ENCODE results near the gene HMOX2.

Gene HMOX2

GRCh38 chr16:4505356-4506147, 29.4 kb downstream of the HMOX2 start:
- Histone ChIP-seq H3K9ac (ENCODE audit: low read length) (no peak overlapping the region), H3K4me3 (ENCODE audit: low read depth, low read length) (no peak overlapping the region), H3K27ac (ENCODE audit: low read depth, low read length) (no peak overlapping the region)

GRCh38 chr16:4506450-4506849, 30.3 kb downstream of the HMOX2 start:
- H3K9me3 ChIP-seq (ENCODE audit: control insufficient read depth, insufficient read depth, low read depth, low read length) = no peaks in the 10 kb centered on the region
- no peak overlapping the region for H3K9ac ChIP-seq (ENCODE audit: low read length)
- H3K36me3 ChIP-seq (ENCODE audit: control insufficient read depth, insufficient read depth, low read length) = peaks cover 41% of the 10 kb centered on the region
- H3K4me1 ChIP-seq (ENCODE audit: control insufficient read depth, insufficient read depth, low read length) = no peaks in the 10 kb centered on the region
- no peak overlapping the region for H3K27ac ChIP-seq (ENCODE audit: low read depth, low read length)
- no peaks in the 10 kb centered on the region for H3K27me3 ChIP-seq (ENCODE audit: control insufficient read depth, insufficient read depth, low read length)
- H3K4me3 ChIP-seq (ENCODE audit: low read depth, low read length) = no peak overlapping the region

More at GRCh38 chr16:4505356-4506147, 29.4 kb downstream of the HMOX2 start:
- Histone ChIP-seq H3K36me3 (ENCODE audit: control insufficient read depth, insufficient read depth, low read length) (peaks cover 33% of the 10 kb centered on the region), H3K9me3 (ENCODE audit: control insufficient read depth, insufficient read depth, low read depth, low read length) (no peaks in the 10 kb centered on the region), H3K4me1 (ENCODE audit: control insufficient read depth, insufficient read depth, low read length) (peaks cover 6% of the 10 kb centered on the region; the same call in 1 of the 2 replicates), H3K27me3 (ENCODE audit: control insufficient read depth, insufficient read depth, low read length) (no peaks in the 10 kb centered on the region)

GRCh38 chr16:4507588-4508345, 31.6 kb downstream of the HMOX2 start:
- H3K4me3 ChIP-seq (ENCODE audit: low read depth, low read length) = no peak overlapping the region
- H3K9ac ChIP-seq (ENCODE audit: low read length) = no peak overlapping the region
- H3K9me3 ChIP-seq (ENCODE audit: control insufficient read depth, insufficient read depth, low read depth, low read length) = no peaks in the 10 kb centered on the region
- no peak overlapping the region for H3K27ac ChIP-seq (ENCODE audit: low read depth, low read length)
- peaks cover 53% of the 10 kb centered on the region for H3K36me3 ChIP-seq (ENCODE audit: control insufficient read depth, insufficient read depth, low read length)
- no peaks in the 10 kb centered on the region for H3K27me3 ChIP-seq (ENCODE audit: control insufficient read depth, insufficient read depth, low read length)
- no peaks in the 10 kb centered on the region for H3K4me1 ChIP-seq (ENCODE audit: control insufficient read depth, insufficient read depth, low read length)

- Histone ChIP-seq H3K4me1 (ENCODE audit: control insufficient read depth, insufficient read depth, low read length) (no peaks in the 10 kb centered on the region), H3K36me3 (ENCODE audit: control insufficient read depth, insufficient read depth, low read length) (peaks cover 62% of the 10 kb centered on the region), H3K4me3 (ENCODE audit: low read depth, low read length) (no peak overlapping the region), H3K27me3 (ENCODE audit: control insufficient read depth, insufficient read depth, low read length) (no peaks in the 10 kb centered on the region), H3K9ac (ENCODE audit: low read length) (no peak overlapping the region), H3K27ac (ENCODE audit: low read depth, low read length) (no peak overlapping the region), H3K9me3 (ENCODE audit: control insufficient read depth, insufficient read depth, low read depth, low read length) (no peaks in the 10 kb centered on the region)
Measured at GRCh38 chr16:4508806-4509205, 32.6 kb downstream of the HMOX2 start.

GRCh38 chr16:4509420-4509819, 33.2 kb downstream of the HMOX2 start:
- H3K27me3 ChIP-seq (ENCODE audit: control insufficient read depth, insufficient read depth, low read length) = no peaks in the 10 kb centered on the region
- no peak overlapping the region for H3K4me3 ChIP-seq (ENCODE audit: low read depth, low read length)
- peaks cover 68% of the 10 kb centered on the region for H3K36me3 ChIP-seq (ENCODE audit: control insufficient read depth, insufficient read depth, low read length)
- no peak overlapping the region for H3K27ac ChIP-seq (ENCODE audit: low read depth, low read length)
- no peak overlapping the region for H3K9ac ChIP-seq (ENCODE audit: low read length)
- H3K4me1 ChIP-seq (ENCODE audit: control insufficient read depth, insufficient read depth, low read length) = no peaks in the 10 kb centered on the region
- no peaks in the 10 kb centered on the region for H3K9me3 ChIP-seq (ENCODE audit: control insufficient read depth, insufficient read depth, low read depth, low read length)

GRCh38 chr16:4510131-4510530, 33.9 kb downstream of the HMOX2 start:
- no peak overlapping the region for H3K27ac ChIP-seq (ENCODE audit: low read depth, low read length)
- no peaks in the 10 kb centered on the region for H3K4me1 ChIP-seq (ENCODE audit: control insufficient read depth, insufficient read depth, low read length)
- H3K9ac ChIP-seq (ENCODE audit: low read length) = no peak overlapping the region
- H3K9me3 ChIP-seq (ENCODE audit: control insufficient read depth, insufficient read depth, low read depth, low read length) = no peaks in the 10 kb centered on the region
- no peak overlapping the region for H3K4me3 ChIP-seq (ENCODE audit: low read depth, low read length)
- no peaks in the 10 kb centered on the region for H3K27me3 ChIP-seq (ENCODE audit: control insufficient read depth, insufficient read depth, low read length)
- peaks cover 69% of the 10 kb centered on the region for H3K36me3 ChIP-seq (ENCODE audit: control insufficient read depth, insufficient read depth, low read length)

- peaks cover 67% of the 10 kb centered on the region for H3K36me3 ChIP-seq (ENCODE audit: control insufficient read depth, insufficient read depth, low read length)
- no peaks in the 10 kb centered on the region for H3K4me1 ChIP-seq (ENCODE audit: control insufficient read depth, insufficient read depth, low read length)
- H3K9ac ChIP-seq (ENCODE audit: low read length) = no peak overlapping the region
Measured at GRCh38 chr16:4510747-4511426, 34.7 kb downstream of the HMOX2 start.

GRCh38 chr16:4511441-4512082, 35.4 kb downstream of the HMOX2 start:
- Histone ChIP-seq H3K27me3 (ENCODE audit: control insufficient read depth, insufficient read depth, low read length) (no peaks in the 10 kb centered on the region), H3K4me3 (ENCODE audit: low read depth, low read length) (no peak overlapping the region), H3K9ac (ENCODE audit: low read length) (no peak overlapping the region), H3K9me3 (ENCODE audit: control insufficient read depth, insufficient read depth, low read depth, low read length) (no peaks in the 10 kb centered on the region), H3K27ac (ENCODE audit: low read depth, low read length) (no peak overlapping the region), H3K4me1 (ENCODE audit: control insufficient read depth, insufficient read depth, low read length) (no peaks in the 10 kb centered on the region), H3K36me3 (ENCODE audit: control insufficient read depth, insufficient read depth, low read length) (peaks cover 67% of the 10 kb centered on the region)

More at GRCh38 chr16:4510747-4511426, 34.7 kb downstream of the HMOX2 start:
- H3K9me3 ChIP-seq (ENCODE audit: control insufficient read depth, insufficient read depth, low read depth, low read length) = no peaks in the 10 kb centered on the region
- H3K27ac ChIP-seq (ENCODE audit: low read depth, low read length) = no peak overlapping the region
- H3K4me3 ChIP-seq (ENCODE audit: low read depth, low read length) = no peak overlapping the region
- H3K27me3 ChIP-seq (ENCODE audit: control insufficient read depth, insufficient read depth, low read length) = no peaks in the 10 kb centered on the region

GRCh38 chr16:4512473-4512872, 36.3 kb downstream of the HMOX2 start:
- no peak overlapping the region for H3K4me3 ChIP-seq (ENCODE audit: low read depth, low read length)
- no peaks in the 10 kb centered on the region for H3K9me3 ChIP-seq (ENCODE audit: control insufficient read depth, insufficient read depth, low read depth, low read length)
- H3K4me1 ChIP-seq (ENCODE audit: control insufficient read depth, insufficient read depth, low read length) = no peaks in the 10 kb centered on the region
- no peak overlapping the region for H3K27ac ChIP-seq (ENCODE audit: low read depth, low read length)
- no peaks in the 10 kb centered on the region for H3K27me3 ChIP-seq (ENCODE audit: control insufficient read depth, insufficient read depth, low read length)
- peaks cover 64% of the 10 kb centered on the region for H3K36me3 ChIP-seq (ENCODE audit: control insufficient read depth, insufficient read depth, low read length)
- no peak overlapping the region for H3K9ac ChIP-seq (ENCODE audit: low read length)

GRCh38 chr16:4513086-4513860, 37.1 kb downstream of the HMOX2 start:
- H3K4me3 ChIP-seq (ENCODE audit: low read depth, low read length) = no peak overlapping the region
- H3K27ac ChIP-seq (ENCODE audit: low read depth, low read length) = no peak overlapping the region
- H3K36me3 ChIP-seq (ENCODE audit: control insufficient read depth, insufficient read depth, low read length) = peaks cover 56% of the 10 kb centered on the region
- H3K4me1 ChIP-seq (ENCODE audit: control insufficient read depth, insufficient read depth, low read length) = no peaks in the 10 kb centered on the region
- H3K9ac ChIP-seq (ENCODE audit: low read length) = no peak overlapping the region
- no peaks in the 10 kb centered on the region for H3K9me3 ChIP-seq (ENCODE audit: control insufficient read depth, insufficient read depth, low read depth, low read length)
- H3K27me3 ChIP-seq (ENCODE audit: control insufficient read depth, insufficient read depth, low read length) = no peaks in the 10 kb centered on the region
